Neural progenitor cell (in vitro differentiated cells): ENCODE measurements around the gene ZNF710. TPM values are rescaled to one million over a fixed set of nuclear protein-coding genes. Genes with fewer than 3 reads are reported as not detected.

Experiments used
- DNase-seq: peaks from one replicate; pipeline ENCODE4 v3.0.0-alpha.2; 2016; ENCODE audit warnings: low spot score
- H2AFZ ChIP-seq: fragments of 200-600 bp; sonication (generic); replicated peaks from 2 replicates; pipeline ENCODE4 v1.6.1; 2016; ENCODE audit warnings: antibody characterized with exemption
- H3F3A ChIP-seq: fragments of 200-600 bp; sonication (generic); 2 replicates; pipeline ENCODE4 v1.6.1; 2016; ENCODE audit warnings: antibody characterized with exemption, low read depth
- H3K27ac ChIP-seq: fragments of 200-600 bp; sonication (generic); 2 replicates; pipeline ENCODE4 v1.5.1; 2016; ENCODE audit warnings: mild to moderate bottlenecking
- H3K27me3 ChIP-seq: fragments of 200-600 bp; sonication (generic); 2 replicates; pipeline ENCODE4 v1.6.1; 2016; ENCODE audit warnings: mild to moderate bottlenecking, moderate library complexity
- H3K36me3 ChIP-seq: fragments of 200-600 bp; sonication (generic); 2 replicates; pipeline ENCODE4 v1.5.1; 2016
- H3K4me1 ChIP-seq: fragments of 200-600 bp; sonication (generic); 2 replicates; pipeline ENCODE4 v1.6.1; 2016; ENCODE audit warnings: mixed run types
- H3K4me2 ChIP-seq: fragments of 200-600 bp; sonication (generic); 2 replicates; pipeline ENCODE4 v1.6.1; 2016
- H3K4me3 ChIP-seq: fragments of 200-600 bp; sonication (generic); 2 replicates; pipeline ENCODE4 v1.5.1; 2016
- H3K79me2 ChIP-seq: fragments of 200-600 bp; sonication (generic); 2 replicates; pipeline ENCODE4 v1.6.1; 2016; ENCODE audit warnings: low read depth
- H3K9ac ChIP-seq: fragments of 200-600 bp; sonication (generic); 2 replicates; pipeline ENCODE4 v1.6.1; 2016
- H3K9me3 ChIP-seq: fragments of 200-600 bp; sonication (generic); 2 replicates; pipeline ENCODE4 v1.5.1; 2016; ENCODE audit warnings: low read depth
- H4K20me1 ChIP-seq: fragments of 200-600 bp; sonication (generic); 2 replicates; pipeline ENCODE4 v1.6.1; 2016; ENCODE audit warnings: low read depth
- H3K27ac Mint-ChIP-seq: 3 replicates; pipeline ENCODE4 v1.8.0; 2021; ENCODE audit warnings: mixed read lengths
- H3K27me3 Mint-ChIP-seq: 2 replicates; pipeline ENCODE4 v1.8.0; 2022; ENCODE audit warnings: low read depth, mild to moderate bottlenecking, inconsistent platforms, moderate library complexity, mixed read lengths; ENCODE audit not compliant: insufficient read depth
- H3K36me3 Mint-ChIP-seq: 3 replicates; pipeline ENCODE4 v1.8.0; 2021; ENCODE audit warnings: mixed read lengths
- H3K4me1 Mint-ChIP-seq: 3 replicates; pipeline ENCODE4 v1.8.0; 2021; ENCODE audit warnings: mixed read lengths
- H3K4me3 Mint-ChIP-seq: 3 replicates; pipeline ENCODE4 v1.8.0; 2021; ENCODE audit warnings: mild to moderate bottlenecking, moderate library complexity, mixed read lengths
- H3K9me3 Mint-ChIP-seq: 3 replicates; pipeline ENCODE4 v1.8.0; 2020; ENCODE audit warnings: mixed read lengths
- EZH2 ChIP-seq: fragments of 200-600 bp; sonication (generic); IDR thresholded peaks from 2 replicates; pipeline ENCODE4 v1.6.1; 2017; ENCODE audit warnings: antibody characterized with exemption, mild to moderate bottlenecking, moderate library complexity
- EZH2phosphoT487 ChIP-seq: fragments of 200-600 bp; sonication (generic); IDR thresholded peaks from 2 replicates; pipeline ENCODE4 v1.6.1; 2017; ENCODE audit warnings: antibody characterized with exemption
- total RNA-seq: library from RNA; depleted of rRNA; stranded (reverse); fragments of >200 nt; gene quantifications from 2 replicates; pipeline ENCODE4 v1.2.3, GENCODE V29; 2015; ENCODE audit warnings: low replicate concordance
- TF ChIP-seq, protein P1 (sequence below): fragments of 200-600 bp; sonication (generic); IDR thresholded peaks from 2 replicates; pipeline ENCODE4 v1.5.1; 2017; ENCODE audit warnings: antibody characterized with exemption, mild to moderate bottlenecking

ZNF710 gene
- total RNA-seq, 1 donor from 2014 or later = 14.9 TPM

DNA sequence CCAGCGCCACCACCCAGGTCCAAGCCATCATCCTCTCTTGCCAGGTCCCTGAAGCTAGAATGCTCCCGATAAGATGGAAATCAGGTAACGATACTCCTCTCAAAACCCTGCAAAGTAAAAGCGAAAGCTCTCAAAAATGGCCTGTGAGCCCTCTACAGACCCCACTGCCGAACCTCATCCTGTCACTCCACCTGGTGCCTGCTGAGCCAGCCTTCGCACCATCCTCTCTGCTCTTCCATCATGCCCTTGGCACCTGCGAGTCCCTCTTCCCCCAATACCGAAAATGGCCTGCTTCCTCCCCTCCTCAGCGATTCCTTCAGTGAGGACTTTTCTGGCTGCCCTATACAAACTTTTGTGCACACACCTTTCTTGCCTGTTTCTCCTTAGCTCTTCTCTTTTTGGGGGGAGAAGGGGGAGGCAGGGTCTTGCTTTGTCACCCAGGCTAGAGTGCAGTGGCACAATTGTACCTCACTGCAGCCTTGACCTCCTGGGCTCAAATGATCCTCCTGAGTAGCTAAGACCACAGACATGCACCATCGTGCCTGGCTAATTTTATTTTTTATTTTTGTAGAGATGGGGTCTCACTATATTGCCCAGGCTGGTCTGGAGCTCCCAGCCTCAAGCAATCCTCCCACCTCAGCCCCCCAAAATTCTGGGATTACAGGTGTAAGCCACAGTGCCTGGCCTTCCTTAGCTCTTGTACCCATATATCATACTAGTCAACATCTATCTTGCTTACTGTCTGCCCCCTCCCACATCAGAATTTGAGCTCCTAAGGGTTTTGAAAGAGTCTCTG lies 98.1 kb downstream of the ZNF710 start:
- Histone ChIP-seq H4K20me1 (peaks cover 62% of the 10 kb centered on the region), H3K4me2 (no peak overlapping the region), H3F3A (peaks cover 10% of the 10 kb centered on the region), H3K4me3 (no peak overlapping the region), H3K36me3 (no peaks in the 10 kb centered on the region), H3K4me1 (peaks cover 11% of the 10 kb centered on the region), H3K9me3 (no peaks in the 10 kb centered on the region), H3K27me3 (peaks cover 14% of the 10 kb centered on the region), H2AFZ (no peak overlapping the region), H3K9ac (no peak overlapping the region), H3K27ac (no peak overlapping the region), H3K79me2 (peaks cover 70% of the 10 kb centered on the region)
- no peak for DNase-seq
- Mint-ChIP-seq H3K9me3 (no peaks in the 10 kb centered on the region), H3K36me3 (peaks cover 10% of the 10 kb centered on the region), H3K4me3 (peak overlapping the region; percentile 90), H3K27ac (no peak overlapping the region), H3K4me1 (peaks cover 47% of the 10 kb centered on the region), H3K27me3 (peaks cover 22% of the 10 kb centered on the region)
- TF ChIP-seq, protein P1, sequence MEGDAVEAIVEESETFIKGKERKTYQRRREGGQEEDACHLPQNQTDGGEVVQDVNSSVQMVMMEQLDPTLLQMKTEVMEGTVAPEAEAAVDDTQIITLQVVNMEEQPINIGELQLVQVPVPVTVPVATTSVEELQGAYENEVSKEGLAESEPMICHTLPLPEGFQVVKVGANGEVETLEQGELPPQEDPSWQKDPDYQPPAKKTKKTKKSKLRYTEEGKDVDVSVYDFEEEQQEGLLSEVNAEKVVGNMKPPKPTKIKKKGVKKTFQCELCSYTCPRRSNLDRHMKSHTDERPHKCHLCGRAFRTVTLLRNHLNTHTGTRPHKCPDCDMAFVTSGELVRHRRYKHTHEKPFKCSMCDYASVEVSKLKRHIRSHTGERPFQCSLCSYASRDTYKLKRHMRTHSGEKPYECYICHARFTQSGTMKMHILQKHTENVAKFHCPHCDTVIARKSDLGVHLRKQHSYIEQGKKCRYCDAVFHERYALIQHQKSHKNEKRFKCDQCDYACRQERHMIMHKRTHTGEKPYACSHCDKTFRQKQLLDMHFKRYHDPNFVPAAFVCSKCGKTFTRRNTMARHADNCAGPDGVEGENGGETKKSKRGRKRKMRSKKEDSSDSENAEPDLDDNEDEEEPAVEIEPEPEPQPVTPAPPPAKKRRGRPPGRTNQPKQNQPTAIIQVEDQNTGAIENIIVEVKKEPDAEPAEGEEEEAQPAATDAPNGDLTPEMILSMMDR = no peak
- no peak for TF ChIP-seq EZH2
- TF ChIP-seq EZH2phosphoT487 = no peak

- H3K4me1 Mint-ChIP-seq = peaks cover 46% of the 10 kb centered on the region
- peaks cover 11% of the 10 kb centered on the region for H3K4me1 ChIP-seq
- H3K79me2 ChIP-seq = peaks cover 63% of the 10 kb centered on the region
- H3K4me3 ChIP-seq = no peak overlapping the region
- H3K36me3 Mint-ChIP-seq = peaks cover 9% of the 10 kb centered on the region
- no peaks in the 10 kb centered on the region for H3K9me3 Mint-ChIP-seq
- no peak overlapping the region for H3K27ac ChIP-seq
- peaks cover 21% of the 10 kb centered on the region for H3K27me3 ChIP-seq
- H3K4me2 ChIP-seq = peak overlapping the region; percentile 71
- H3K9me3 ChIP-seq = no peaks in the 10 kb centered on the region
- H3K4me3 Mint-ChIP-seq = peak overlapping the region; percentile 90
- H3K27me3 Mint-ChIP-seq = peaks cover 25% of the 10 kb centered on the region
- H3K36me3 ChIP-seq = no peaks in the 10 kb centered on the region
- H2AFZ ChIP-seq = no peak overlapping the region
- no peak overlapping the region for H3K9ac ChIP-seq
- TF ChIP-seq, protein P1 = no peak
- no peak for TF ChIP-seq EZH2
- TF ChIP-seq EZH2phosphoT487 = no peak
- no peak overlapping the region for H3K27ac Mint-ChIP-seq
- DNase-seq = no peak
- peaks cover 54% of the 10 kb centered on the region for H4K20me1 ChIP-seq
- peaks cover 10% of the 10 kb centered on the region for H3F3A ChIP-seq
Measured at GRCh38 chr15:90099868-90100831, 99.0 kb downstream of the ZNF710 start.

GRCh38 chr15:90101130-90101968 lies 100.2 kb downstream of the ZNF710 start:
- Histone ChIP-seq H3K9ac (peak overlapping the region; percentile 68), H3K79me2 (peaks cover 52% of the 10 kb centered on the region), H3K27me3 (peaks cover 21% of the 10 kb centered on the region), H4K20me1 (peaks cover 43% of the 10 kb centered on the region), H2AFZ (peak overlapping the region; percentile 95), H3K4me2 (peak overlapping the region; percentile 71), H3K9me3 (no peaks in the 10 kb centered on the region), H3K4me1 (peaks cover 11% of the 10 kb centered on the region), H3K27ac (peak overlapping the region; percentile 67), H3K4me3 (peak overlapping the region; percentile 84), H3F3A (peaks cover 10% of the 10 kb centered on the region), H3K36me3 (no peaks in the 10 kb centered on the region)
- Mint-ChIP-seq H3K9me3 (no peaks in the 10 kb centered on the region), H3K27me3 (peaks cover 28% of the 10 kb centered on the region), H3K4me1 (peaks cover 43% of the 10 kb centered on the region), H3K27ac (peak overlapping the region; percentile 86), H3K36me3 (peaks cover 5% of the 10 kb centered on the region), H3K4me3 (peak overlapping the region; percentile 90)
- DNase-seq = peak; percentile 96
- TF ChIP-seq, protein P1 = no peak
- TF ChIP-seq EZH2 (no peak), EZH2phosphoT487 (no peak)
